SK-N-SH (cell line): ENCODE measurements around the gene C15orf39. TPM values are rescaled to one million over a fixed set of nuclear protein-coding genes. Genes with fewer than 3 reads are reported as not detected.

Experiments used
- CTCF ChIA-PET: fragments of 300-600, 350-600 bp; formaldehyde crosslinking; extraction: SDS; loops from one replicate; lab custom pipeline; 2021; lab: Yijun Ruan, JAX
- POLR2A ChIA-PET: fragments of 350-600 bp; sonication (Branson Sonifier 250); formaldehyde crosslinking; extraction: SDS; loops from one replicate; lab custom pipeline; 2020; ENCODE audit warnings: antibody characterized with exemption, inconsistent platforms; lab: Yijun Ruan, JAX
- DNase-seq: peaks from one replicate; pipeline ENCODE4 v3.0.0; 2012
- H2AFZ ChIP-seq: fragments of 200-600 bp; sonication (generic); 2 replicates; pipeline ENCODE4 v1.8.1; 2016; ENCODE audit warnings: antibody characterized with exemption, mild to moderate bottlenecking, low read depth
- H3F3A ChIP-seq: fragments of 200-600 bp; sonication (generic); replicated peaks from 2 replicates; pipeline ENCODE3; 2016; ENCODE audit warnings: antibody characterized with exemption, mild to moderate bottlenecking; ENCODE audit not compliant: insufficient read depth
- H3K27ac ChIP-seq, 2 experiments: fragments of 200-500 bp in 1 of 2; fragments of 200-600 bp in 1 of 2; sonication (Bioruptor generic) in 1 of 2; sonication (generic), shearing (Covaris generic) in 1 of 2; 2 replicates each; pipeline versions ENCODE4 v1.5.1 to v1.6.1; 2014 to 2016; ENCODE audit warnings: low read depth in 2 of 2, inconsistent platforms in 1 of 2, low read length in 1 of 2, mild to moderate bottlenecking in 1 of 2, mixed read lengths in 1 of 2
- H3K27me3 ChIP-seq: fragments of 200-600 bp; sonication (generic), shearing (Covaris generic); 2 replicates; pipeline ENCODE4 v1.6.1; 2016; ENCODE audit warnings: mixed run types; ENCODE audit not compliant: insufficient read depth
- H3K36me3 ChIP-seq, 2 experiments: fragments of 200-500 bp in 1 of 2; fragments of 200-600 bp in 1 of 2; sonication (Bioruptor generic) in 1 of 2; sonication (generic) in 1 of 2; replicated peaks in 1 of 2; 2 replicates each; pipeline versions ENCODE3 to v1.5.1; 2014 to 2016; ENCODE audit warnings: low read length in 1 of 2, mild to moderate bottlenecking in 1 of 2; ENCODE audit not compliant: insufficient read depth in 2 of 2, control insufficient read depth in 1 of 2
- H3K4me1 ChIP-seq, 2 experiments: fragments of 200-500 bp in 1 of 2; fragments of 200-600 bp in 1 of 2; sonication (Bioruptor generic) in 1 of 2; sonication (generic), shearing (Covaris generic) in 1 of 2; 2 replicates each; pipeline versions ENCODE4 v1.5.1 to v1.6.1; 2014 to 2016; ENCODE audit warnings: low read depth in 1 of 2, low read length in 1 of 2, mixed run types in 1 of 2; ENCODE audit not compliant: insufficient read depth in 2 of 2, control insufficient read depth in 1 of 2
- H3K4me2 ChIP-seq: fragments of 200-600 bp; sonication (generic), shearing (Covaris generic); 2 replicates; pipeline ENCODE4 v1.6.1; 2017; ENCODE audit warnings: mixed run types
- H3K4me3 ChIP-seq, 2 experiments: fragments of 200-500 bp in 1 of 2; fragments of 200-600 bp in 1 of 2; sonication (Bioruptor generic) in 1 of 2; sonication (generic), shearing (Covaris generic) in 1 of 2; 2 replicates each; pipeline versions ENCODE4 v1.5.1 to v1.8.1; 2014 to 2016; ENCODE audit warnings: low read depth in 2 of 2, inconsistent platforms in 1 of 2, low read length in 1 of 2, mild to moderate bottlenecking in 1 of 2, mixed read lengths in 1 of 2, moderate library complexity in 1 of 2
- H3K79me2 ChIP-seq: fragments of 200-600 bp; sonication (generic); 2 replicates; pipeline ENCODE4 v1.8.1; 2017; ENCODE audit warnings: mild to moderate bottlenecking; ENCODE audit not compliant: insufficient read depth
- H3K9ac ChIP-seq: fragments of 200-600 bp; sonication (generic); 2 replicates; pipeline ENCODE4 v1.6.1; 2017; ENCODE audit warnings: mixed run types
- H3K9me2 ChIP-seq: fragments of 200-600 bp; sonication (generic); 2 replicates; pipeline ENCODE4 v1.6.1; 2017; ENCODE audit warnings: mixed run types
- H3K9me3 ChIP-seq: fragments of 200-600 bp; sonication (generic); 2 replicates; pipeline ENCODE4 v1.6.1; 2017; ENCODE audit warnings: mixed run types, mild to moderate bottlenecking, moderate library complexity
- H4K20me1 ChIP-seq: fragments of 200-600 bp; sonication (generic); 2 replicates; pipeline ENCODE4 v1.6.1; 2017; ENCODE audit warnings: mild to moderate bottlenecking, mixed run types; ENCODE audit not compliant: insufficient read depth
- ELF1 ChIP-seq: IDR thresholded peaks from 2 replicates; pipeline ENCODE4 v1.4.0; 2012
- FOSL2 ChIP-seq: IDR thresholded peaks from 2 replicates; pipeline ENCODE4 v1.4.0; 2012; ENCODE audit warnings: low read depth, mild to moderate bottlenecking, moderate library complexity, borderline replicate concordance
- GABPA ChIP-seq: IDR thresholded peaks from 2 replicates; pipeline ENCODE4 v1.4.0; 2012; ENCODE audit warnings: low read depth, mild to moderate bottlenecking
- JUND ChIP-seq: IDR thresholded peaks from 2 replicates; pipeline ENCODE4 v1.4.0; 2012
- MXI1 ChIP-seq: IDR thresholded peaks from 2 replicates; pipeline ENCODE4 v1.6.1; 2012; ENCODE audit warnings: mild to moderate bottlenecking, low read depth, low read length, improper control_type of control experiment
- NFIC ChIP-seq: IDR thresholded peaks from 2 replicates; pipeline ENCODE4 v1.4.0; 2012; ENCODE audit warnings: borderline replicate concordance
- RAD21 ChIP-seq: IDR thresholded peaks from 2 replicates; pipeline ENCODE4 v1.6.1; 2012; ENCODE audit warnings: mild to moderate bottlenecking, low read length
- RCOR1 ChIP-seq: fragments of 150-350 bp; IDR thresholded peaks from 2 replicates; pipeline ENCODE4 v1.6.1; 2017; ENCODE audit warnings: antibody characterized with exemption, low read length
- SIN3A ChIP-seq: IDR thresholded peaks from 2 replicates; pipeline ENCODE4 v1.6.1; 2012; ENCODE audit warnings: low read depth, mild to moderate bottlenecking, low read length, moderate library complexity, borderline replicate concordance
- TAF1 ChIP-seq: IDR thresholded peaks from 2 replicates; pipeline ENCODE4 v1.6.1; 2012; ENCODE audit warnings: low read depth, mild to moderate bottlenecking, low read length, moderate library complexity, borderline replicate concordance
- TCF12 ChIP-seq: IDR thresholded peaks from 2 replicates; pipeline ENCODE4 v1.4.0; 2012
- ZBTB33 ChIP-seq: IDR thresholded peaks from 2 replicates; pipeline ENCODE4 v1.4.0; 2012; ENCODE audit warnings: low read depth, borderline replicate concordance
- WGBS: methylation state at CpG from one replicate; pipeline ENCODE4 v1.1.6; 2017; ENCODE audit warnings: low lambda C conversion rate; 5-methylcytosine and 5-hydroxymethylcytosine counted together
- polyA plus RNA-seq, 3 experiments: library from polyadenylated mRNA; depleted of rRNA; stranded (reverse); fragments of >200 nt; gene quantifications; 2 replicates each; pipeline ENCODE4 v1.2.3, GENCODE V29; 2012
- TF ChIP-seq, protein P1 (sequence below): IDR thresholded peaks from 2 replicates; pipeline ENCODE4 v1.4.0; 2012; ENCODE audit warnings: low read depth, borderline replicate concordance
- TF ChIP-seq, protein P2 (sequence below): IDR thresholded peaks from 2 replicates; pipeline ENCODE4 v1.4.0; 2012; ENCODE audit warnings: low read depth
- TF ChIP-seq, protein P3 (sequence below): IDR thresholded peaks from 2 replicates; pipeline ENCODE4; 2012

C15orf39 gene
- polyA plus RNA-seq, 1 of the 3 experiments (the other 2 are of a cell fraction), result 2.5 TPM

- Histone ChIP-seq H3K27me3 (no peaks in the 10 kb centered on the region), H3K9me3 (no peaks in the 10 kb centered on the region), H4K20me1 (no peaks in the 10 kb centered on the region), H3K36me3 (no peaks in the 10 kb centered on the region), H3K79me2 (no peaks in the 10 kb centered on the region), H3F3A (peaks cover 10% of the 10 kb centered on the region), H3K4me2 (peak overlapping the region; percentile 49), H3K9me2 (no peaks in the 10 kb centered on the region), H3K9ac (no peak overlapping the region), H2AFZ (no peak overlapping the region), H3K4me1 (peaks cover 4 to 17% of the 10 kb centered on the region in 2 experiments; a peak in 3 of 4 replicates), H3K27ac (no peak overlapping the region; a peak in 2 of 4 replicates), H3K4me3 (no peak overlapping the region)
- TF ChIP-seq MXI1, result no peak
- TF ChIP-seq RCOR1, result no peak
- no peak for TF ChIP-seq RAD21
- TF ChIP-seq ELF1, result no peak
- TF ChIP-seq ZBTB33, result no peak
- no peak for TF ChIP-seq FOSL2
- TF ChIP-seq GABPA, result no peak
- TF ChIP-seq, protein P1, sequence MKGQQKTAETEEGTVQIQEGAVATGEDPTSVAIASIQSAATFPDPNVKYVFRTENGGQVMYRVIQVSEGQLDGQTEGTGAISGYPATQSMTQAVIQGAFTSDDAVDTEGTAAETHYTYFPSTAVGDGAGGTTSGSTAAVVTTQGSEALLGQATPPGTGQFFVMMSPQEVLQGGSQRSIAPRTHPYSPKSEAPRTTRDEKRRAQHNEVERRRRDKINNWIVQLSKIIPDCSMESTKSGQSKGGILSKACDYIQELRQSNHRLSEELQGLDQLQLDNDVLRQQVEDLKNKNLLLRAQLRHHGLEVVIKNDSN, result no peak
- TF ChIP-seq, protein P2, sequence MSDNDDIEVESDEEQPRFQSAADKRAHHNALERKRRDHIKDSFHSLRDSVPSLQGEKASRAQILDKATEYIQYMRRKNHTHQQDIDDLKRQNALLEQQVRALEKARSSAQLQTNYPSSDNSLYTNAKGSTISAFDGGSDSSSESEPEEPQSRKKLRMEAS, result no peak
- TF ChIP-seq NFIC, result no peak
- no peak for TF ChIP-seq TAF1
- POLR2A ChIA-PET, result no interaction called here
- DNase-seq, result no peak
- 74% methylated on average over 1 of the region's 1 CpG for WGBS
- CTCF ChIA-PET, result interaction anchor here (0.9 kb wide), 1 partner anchor 32 kb away, joined by 3 read pairs; the partner anchor contains the start of gene C15orf39
Measured at GRCh38 chr15:75170203-75170602, 31.5 kb upstream of the C15orf39 start.

- Histone ChIP-seq H3K4me3 (no peak overlapping the region), H3K79me2 (no peaks in the 10 kb centered on the region), H3K27ac (peak overlapping the region in 1 of 2 experiments; percentile 52; a peak in 2 of 4 replicates), H3K27me3 (no peaks in the 10 kb centered on the region), H3F3A (peaks cover 10% of the 10 kb centered on the region), H3K4me1 (peaks cover 4 to 22% of the 10 kb centered on the region in 2 experiments; a peak in 3 of 4 replicates), H3K4me2 (peak overlapping the region; percentile 49), H3K9me3 (no peaks in the 10 kb centered on the region), H3K9ac (no peak overlapping the region), H2AFZ (no peak overlapping the region), H4K20me1 (no peaks in the 10 kb centered on the region), H3K36me3 (no peaks in the 10 kb centered on the region), H3K9me2 (no peaks in the 10 kb centered on the region)
- ChIA-PET POLR2A (no interaction called here), CTCF (interaction anchor here (0.9 kb wide), 1 partner anchor 31 kb away, joined by 3 read pairs; the partner anchor contains the start of gene C15orf39)
- DNase-seq, result no peak
- WGBS, result 72% methylated on average over 6 of the region's 6 CpGs
- TF ChIP-seq SIN3A (no peak), NFIC (peak; percentile 80; the same call in 1 of the 2 replicates), JUND (peak; percentile 7; the same call in 1 of the 2 replicates), TCF12 (peak; percentile 77)
- TF ChIP-seq, protein P3, sequence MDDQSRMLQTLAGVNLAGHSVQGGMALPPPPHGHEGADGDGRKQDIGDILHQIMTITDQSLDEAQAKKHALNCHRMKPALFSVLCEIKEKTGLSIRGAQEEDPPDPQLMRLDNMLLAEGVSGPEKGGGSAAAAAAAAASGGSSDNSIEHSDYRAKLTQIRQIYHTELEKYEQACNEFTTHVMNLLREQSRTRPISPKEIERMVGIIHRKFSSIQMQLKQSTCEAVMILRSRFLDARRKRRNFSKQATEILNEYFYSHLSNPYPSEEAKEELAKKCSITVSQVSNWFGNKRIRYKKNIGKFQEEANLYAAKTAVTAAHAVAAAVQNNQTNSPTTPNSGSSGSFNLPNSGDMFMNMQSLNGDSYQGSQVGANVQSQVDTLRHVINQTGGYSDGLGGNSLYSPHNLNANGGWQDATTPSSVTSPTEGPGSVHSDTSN, result peak; percentile 73
Measured at GRCh38 chr15:75170711-75171341, 30.9 kb upstream of the C15orf39 start.
